Stimulated activated CD4-positive, alpha-beta T cell treated with anti-CD3 and anti-CD28 coated beads, Interleukin-1b, Interleukin-23, amount 100 ng/mL, for 24 hours (primary cell): ENCODE data around the gene CFAP54.

Experiments used
- DNase-seq, 4 experiments: peaks; one replicate each; pipeline ENCODE4 v3.0.0-alpha.2; 2020; ENCODE audit warnings: low read depth in 4 of 4, low spot score in 1 of 4

CFAP54 gene

GRCh38 chr12:96812153-96812552 is 322.8 kb downstream of the CFAP54 start:
- no peak for DNase-seq

GRCh38 chr12:96814200-96814599 is 324.8 kb downstream of the CFAP54 start:
- DNase-seq, result no peak

- no peak for DNase-seq
Observed at GRCh38 chr12:96821592-96821991, 332.2 kb downstream of the CFAP54 start.

GRCh38 chr12:96822641-96823040 is 333.3 kb downstream of the CFAP54 start:
- no peak for DNase-seq

GRCh38 chr12:96824074-96824837 is 334.9 kb downstream of the CFAP54 start:
- DNase-seq, result no peak

- DNase-seq, result no peak
Observed at GRCh38 chr12:96824838-96825236, 335.5 kb downstream of the CFAP54 start.

- DNase-seq, result no peak
Observed at GRCh38 chr12:96828169-96828789, 338.9 kb downstream of the CFAP54 start.

- no peak for DNase-seq
Observed at GRCh38 chr12:96829354-96829753, 340.0 kb downstream of the CFAP54 start.

GRCh38 chr12:96831346-96831745 is 342.0 kb downstream of the CFAP54 start:
- DNase-seq, result no peak

GRCh38 chr12:96846293-96846692 is 356.9 kb downstream of the CFAP54 start:
- no peak for DNase-seq

GRCh38 chr12:96850676-96851075 is 361.3 kb downstream of the CFAP54 start:
- DNase-seq, result no peak

- no peak for DNase-seq
Observed at GRCh38 chr12:96858162-96858561, 368.8 kb downstream of the CFAP54 start.

GRCh38 chr12:96861656-96862055 is 372.3 kb downstream of the CFAP54 start:
- DNase-seq, result no peak

- no peak for DNase-seq
Observed at GRCh38 chr12:96862326-96862725, 372.9 kb downstream of the CFAP54 start.

- DNase-seq, result no peak
Observed at GRCh38 chr12:96864335-96864734, 375.0 kb downstream of the CFAP54 start.

- no peak for DNase-seq
Observed at GRCh38 chr12:96866801-96867590, 377.6 kb downstream of the CFAP54 start.

GRCh38 chr12:96870946-96871345 is 381.6 kb downstream of the CFAP54 start:
- no peak for DNase-seq

- DNase-seq, result no peak
Observed at GRCh38 chr12:96872961-96873360, 383.6 kb downstream of the CFAP54 start.

GRCh38 chr12:96874211-96874610 is 384.8 kb downstream of the CFAP54 start:
- DNase-seq, result no peak

- no peak for DNase-seq
Observed at GRCh38 chr12:96876966-96877365, 387.6 kb downstream of the CFAP54 start.

- DNase-seq, result no peak
Observed at GRCh38 chr12:96878704-96879103, 389.3 kb downstream of the CFAP54 start.

- no peak for DNase-seq
Observed at GRCh38 chr12:96879301-96879700, 389.9 kb downstream of the CFAP54 start.
